ENCODE results near the gene KCNC1.

KCNC1 gene

GRCh38 chr11:17734418-17734911, at the start of gene KCNC1:
Gene KCNC1, plus strand, starts transcription at chr11:17734781. Its CDS starts 1,222 bp downstream, at chr11:17736003.
- no peak for DNase-seq (ENCODE audit: low read depth in 1 of 2, low spot score in 1 of 2)

DNA sequence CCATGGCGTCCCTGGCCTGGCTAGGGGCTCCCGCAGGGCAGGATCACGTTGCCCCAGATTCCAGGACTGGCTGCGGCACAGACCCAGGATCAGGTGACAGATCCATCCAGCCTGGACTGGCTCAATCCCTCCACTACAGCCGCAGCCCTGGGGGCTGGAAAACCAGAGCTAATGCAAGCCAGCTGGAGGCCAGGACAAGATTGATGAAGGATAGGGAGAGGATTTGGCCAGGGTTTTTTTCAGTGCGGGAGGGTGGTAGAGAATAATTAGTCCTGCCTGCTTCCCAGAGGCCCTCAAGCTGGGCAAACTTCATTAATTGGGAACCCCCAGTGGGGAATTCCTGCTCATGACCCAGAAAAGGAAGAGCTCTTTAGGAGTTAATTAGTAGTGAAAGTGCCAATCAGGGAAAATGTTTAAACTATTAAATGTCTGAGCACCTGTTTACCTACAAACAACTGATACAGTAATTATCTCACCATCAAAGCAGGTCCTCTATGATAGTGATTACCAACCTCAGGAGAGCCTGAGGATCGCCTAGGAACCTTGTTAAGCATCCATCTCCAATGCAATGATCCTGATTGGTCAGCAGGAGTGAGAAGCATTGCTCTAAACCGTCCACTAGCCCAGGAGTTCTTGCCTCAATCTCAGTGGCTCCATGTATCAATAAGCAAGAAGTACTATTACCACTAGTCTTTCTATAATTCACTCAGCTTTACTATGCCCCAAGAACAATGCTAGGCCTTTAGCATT, 48.2 kb upstream of the KCNC1 start:
- no peak for DNase-seq (ENCODE audit: low read depth in 1 of 2, low spot score in 1 of 2)

DNA sequence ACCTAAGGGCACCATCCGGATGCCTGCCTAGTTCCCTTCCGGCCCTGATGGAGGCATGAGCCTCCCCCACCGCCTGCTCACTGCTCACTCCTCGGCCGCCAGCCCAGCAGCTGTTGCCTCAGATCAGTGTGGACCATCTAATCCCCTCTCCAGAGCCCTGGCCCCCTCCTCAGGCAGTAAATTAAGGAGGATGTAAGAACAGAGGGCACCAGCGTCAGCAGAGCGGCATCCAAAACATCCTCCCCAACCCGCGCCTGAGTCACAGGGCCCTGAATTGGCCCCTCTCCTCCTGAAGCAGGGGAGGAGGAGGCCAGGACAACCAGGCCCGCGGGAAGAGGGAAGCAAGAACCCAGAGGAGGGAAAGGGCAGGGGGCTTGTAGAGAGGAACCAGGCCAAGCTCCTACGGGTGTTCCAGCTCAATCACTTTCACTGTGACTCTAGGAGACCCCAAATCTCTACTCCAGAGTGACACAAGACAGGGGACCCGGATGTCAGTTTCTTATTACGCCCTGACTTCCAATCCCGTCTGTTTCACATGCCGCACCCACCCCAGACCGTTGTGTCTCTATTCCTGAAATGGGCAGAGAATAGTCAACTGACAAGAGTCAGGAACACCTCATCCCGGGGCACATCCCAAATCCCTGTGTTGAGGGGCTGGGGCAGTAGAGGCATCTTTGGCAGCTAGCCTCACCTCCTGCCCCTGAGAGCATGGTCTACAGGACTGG, 46.5 kb upstream of the KCNC1 start:
- no peak for DNase-seq (ENCODE audit: low read depth in 1 of 2, low spot score in 1 of 2)

DNA sequence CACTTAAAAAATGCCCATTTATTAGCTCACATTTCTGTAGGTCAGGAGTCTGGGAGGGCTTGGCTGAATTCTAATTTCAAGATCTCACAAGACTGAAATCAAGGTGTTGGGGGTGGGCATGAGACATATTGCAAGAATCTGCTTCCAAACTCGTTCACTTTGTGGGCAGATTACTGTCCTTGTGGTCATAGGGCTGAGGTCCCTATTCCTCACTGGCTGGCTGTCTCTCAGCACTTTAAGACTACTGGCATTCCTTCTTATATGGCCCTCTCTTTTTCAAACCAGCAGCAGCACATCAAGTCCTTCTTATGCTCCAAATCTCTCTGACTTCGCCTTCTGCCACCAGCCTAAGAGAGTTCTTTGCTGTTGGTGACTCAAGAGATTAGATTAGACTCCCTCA, 43.0 kb upstream of the KCNC1 start:
- no peak for DNase-seq (ENCODE audit: low read depth in 1 of 2, low spot score in 1 of 2)

DNA sequence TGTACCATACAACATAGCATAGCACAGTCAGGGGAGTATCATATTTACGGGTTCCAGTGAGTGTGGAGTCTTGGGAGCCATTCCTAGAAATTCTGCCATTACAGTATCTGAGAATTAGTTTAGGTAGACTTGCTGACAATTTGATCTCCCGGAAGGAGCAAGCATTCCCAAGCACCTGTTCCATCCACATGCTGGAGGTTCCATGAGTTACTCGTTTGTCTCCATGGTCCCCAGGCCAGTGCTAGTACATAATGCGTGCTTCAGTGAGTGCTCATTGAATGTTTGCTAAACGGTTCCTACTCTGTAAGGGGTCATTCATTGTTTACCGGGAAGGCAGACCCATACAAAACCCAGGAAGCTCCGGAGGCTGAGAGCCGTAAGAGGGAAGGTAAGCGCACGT, 42.6 kb upstream of the KCNC1 start:
- DNase-seq (ENCODE audit: low read depth in 1 of 2, low spot score in 1 of 2): no peak

DNA sequence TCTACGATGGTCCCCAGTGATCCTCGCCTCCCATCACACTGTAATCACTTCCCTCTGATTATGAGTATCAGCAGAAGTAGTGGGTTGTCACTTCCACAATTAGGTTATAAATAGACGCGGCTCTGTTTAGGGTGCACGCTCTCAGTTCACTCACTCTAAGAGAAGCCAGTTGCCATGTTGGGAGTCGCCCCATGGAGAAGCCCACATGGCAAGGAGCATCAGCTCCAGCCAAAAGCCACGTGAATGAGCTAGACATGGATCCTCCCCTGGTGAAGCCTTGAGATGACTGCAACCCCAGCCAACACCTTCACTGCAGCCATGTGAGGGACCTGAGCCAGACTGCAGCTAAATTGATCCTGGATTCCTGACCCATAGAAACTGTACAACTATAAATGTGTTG, 41.6 kb upstream of the KCNC1 start:
- no peak for DNase-seq (ENCODE audit: low read depth in 1 of 2, low spot score in 1 of 2)

GRCh38 chr11:17693531-17693930, 41.0 kb upstream of the KCNC1 start:
- no peak for DNase-seq (ENCODE audit: low read depth in 1 of 2, low spot score in 1 of 2)

DNA sequence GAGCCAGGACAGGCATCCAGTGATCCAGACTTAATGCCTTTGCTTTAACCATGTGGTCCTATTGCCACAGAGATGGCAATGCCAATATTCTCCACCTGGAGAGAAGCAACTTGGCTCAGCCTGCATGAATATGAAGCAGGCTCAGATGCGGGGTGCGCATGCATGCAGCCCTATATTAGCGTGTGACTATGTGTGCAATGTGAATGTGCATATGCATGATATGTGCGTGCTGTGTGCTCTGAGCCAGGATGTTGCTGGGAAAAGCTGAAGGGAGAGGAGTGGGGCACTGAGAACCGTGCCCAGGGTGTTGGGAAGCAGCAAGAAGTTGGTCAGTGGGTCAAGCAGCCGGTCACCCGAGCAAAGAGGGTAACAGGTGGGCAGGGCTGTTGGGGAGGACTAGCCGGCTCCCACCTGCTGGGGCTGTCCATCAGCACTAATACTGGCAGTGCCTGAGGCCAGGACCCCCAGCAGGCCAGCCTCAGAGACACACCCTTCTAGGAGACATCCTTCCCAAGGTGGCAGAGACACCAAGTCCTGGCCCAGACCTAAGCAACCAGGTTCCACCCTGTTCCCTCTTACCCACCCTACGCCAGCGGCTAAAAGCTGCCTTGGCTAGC, 40.0 kb upstream of the KCNC1 start:
- DNase-seq (ENCODE audit: low read depth in 1 of 2, low spot score in 1 of 2): no peak

- no peak for DNase-seq (ENCODE audit: low read depth in 1 of 2, low spot score in 1 of 2)
Measured at GRCh38 chr11:17695454-17696441, 38.8 kb upstream of the KCNC1 start.

- no peak for DNase-seq (ENCODE audit: low read depth in 1 of 2, low spot score in 1 of 2)
Measured at GRCh38 chr11:17696741-17697140, 37.8 kb upstream of the KCNC1 start.

- DNase-seq (ENCODE audit: low read depth in 1 of 2, low spot score in 1 of 2): no peak
Measured at GRCh38 chr11:17697175-17697949, 37.2 kb upstream of the KCNC1 start.

- no peak for DNase-seq (ENCODE audit: low read depth in 1 of 2, low spot score in 1 of 2)
Measured at GRCh38 chr11:17699147-17700114, 35.1 kb upstream of the KCNC1 start.

- DNase-seq (ENCODE audit: low read depth in 1 of 2, low spot score in 1 of 2): no peak
Measured at GRCh38 chr11:17700991-17701390, 33.6 kb upstream of the KCNC1 start.

DNA sequence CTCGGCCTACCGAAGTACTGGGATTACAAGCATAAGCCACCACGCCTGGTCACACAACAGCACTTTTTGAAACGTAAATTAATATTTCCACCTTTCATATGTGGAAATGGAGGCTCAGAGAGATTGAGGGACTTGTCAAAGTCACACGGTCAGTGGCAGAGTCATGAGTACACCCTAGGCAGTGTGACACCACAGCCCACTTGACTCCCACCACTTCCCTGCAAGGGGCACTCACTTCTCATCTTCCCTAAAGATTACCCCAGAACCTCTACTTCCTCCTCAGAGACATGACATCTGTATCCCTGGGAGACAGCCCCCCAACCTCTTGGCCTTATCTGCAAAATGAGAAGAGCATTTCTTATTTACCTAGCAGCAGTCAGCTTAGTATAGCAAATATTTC, 31.7 kb upstream of the KCNC1 start:
- DNase-seq (ENCODE audit: low read depth in 1 of 2, low spot score in 1 of 2): no peak

DNA sequence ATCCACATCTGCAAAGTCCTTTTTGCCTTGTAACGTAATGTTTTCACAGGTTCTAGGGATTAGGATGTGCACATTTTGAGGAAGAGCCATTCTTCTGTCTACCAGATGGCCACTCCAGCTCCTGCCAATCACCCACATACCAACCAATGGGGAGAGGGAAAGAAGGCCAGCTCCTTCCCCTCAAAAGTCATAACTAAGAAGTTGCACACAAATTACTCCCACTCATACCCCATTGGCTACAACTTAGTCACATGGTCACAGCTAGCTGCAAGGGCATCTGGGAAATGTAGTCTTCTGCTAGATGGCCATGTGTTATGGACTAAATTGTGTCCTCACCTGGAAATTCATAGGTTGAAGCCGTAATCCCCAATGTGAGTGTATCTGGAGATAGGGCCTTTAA, 30.6 kb upstream of the KCNC1 start:
- DNase-seq (ENCODE audit: low read depth in 1 of 2, low spot score in 1 of 2): no peak

GRCh38 chr11:17707830-17708229, 26.8 kb upstream of the KCNC1 start:
- no peak for DNase-seq (ENCODE audit: low read depth in 1 of 2, low spot score in 1 of 2)

GRCh38 chr11:17711836-17712235, 22.7 kb upstream of the KCNC1 start:
- DNase-seq (ENCODE audit: low read depth in 1 of 2, low spot score in 1 of 2): no peak

DNA sequence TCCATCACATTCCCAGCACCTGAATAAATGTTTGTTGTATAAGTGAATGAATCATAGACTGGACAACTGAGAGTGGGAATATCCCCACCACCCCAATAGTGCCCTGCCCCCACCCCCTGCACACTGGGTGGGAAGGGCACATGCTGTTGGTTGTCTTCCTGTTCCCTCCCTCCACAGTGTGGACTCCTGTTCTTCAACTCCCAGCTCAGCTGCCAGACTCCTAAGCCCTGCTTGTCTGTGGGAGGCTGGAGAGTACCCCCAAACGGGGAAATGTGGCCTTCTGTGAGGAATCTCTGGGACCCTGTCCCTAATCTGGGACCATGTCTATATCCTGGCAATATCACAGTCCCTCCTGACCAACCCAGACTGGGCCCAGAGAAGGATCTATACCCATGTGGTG, 20.7 kb upstream of the KCNC1 start:
- no peak for DNase-seq (ENCODE audit: low read depth in 1 of 2, low spot score in 1 of 2)

GRCh38 chr11:17714356-17714854, 20.2 kb upstream of the KCNC1 start:
- no peak for DNase-seq (ENCODE audit: low read depth in 1 of 2, low spot score in 1 of 2)

All from stimulated activated CD4-positive, alpha-beta T cell treated with anti-CD3 and anti-CD28 coated beads, Interleukin-15, amount 100 ng/mL, for 1 hour (primary cell).